Stimulated activated CD4-positive, alpha-beta T cell treated with anti-CD3 and anti-CD28 coated beads, Interleukin-4, amount 100 ng/mL, for 4 hours (primary cell): ENCODE results near the gene SLC8B1.

Experiments used
- DNase-seq, 2 experiments: peaks; one replicate each; pipeline ENCODE4 v3.0.0-alpha.2; 2020

SLC8B1 gene

DNA sequence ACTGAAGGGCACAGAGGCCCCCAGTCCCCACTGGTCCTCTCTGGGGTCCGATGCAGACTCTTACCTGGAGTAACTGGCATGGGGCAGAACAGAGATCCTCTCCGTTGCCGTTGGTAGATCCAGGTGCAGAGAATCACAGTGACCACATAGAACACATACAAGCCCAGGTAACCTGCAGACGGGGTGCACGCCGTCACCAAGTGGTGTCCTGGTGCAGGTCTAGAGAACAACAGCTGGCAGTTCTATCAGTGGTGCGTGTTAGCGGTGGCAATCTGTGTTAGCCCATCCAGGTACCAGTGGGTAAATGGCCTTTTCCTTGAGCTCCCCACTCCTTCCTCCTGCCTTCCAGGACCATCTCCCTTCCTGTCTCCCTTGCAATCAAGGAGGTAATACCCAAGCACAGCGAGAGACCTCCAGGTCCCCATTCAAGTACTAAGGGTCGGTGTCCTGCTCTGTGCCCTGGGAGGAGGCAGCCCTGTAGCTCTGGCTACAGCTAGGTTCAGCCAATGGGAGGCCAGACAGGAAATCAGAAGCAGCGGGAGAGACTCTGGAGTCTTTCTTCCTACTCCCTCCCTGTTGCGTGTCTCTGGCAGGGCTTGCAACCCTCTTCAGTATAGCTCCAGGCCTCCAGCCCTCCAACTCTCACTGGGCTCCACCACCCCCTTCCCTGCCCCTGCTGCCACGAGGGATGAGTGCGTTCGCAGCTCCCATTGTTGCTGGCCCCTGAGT lies 15.8 kb downstream of the SLC8B1 start:
- DNase-seq: no peak

DNA sequence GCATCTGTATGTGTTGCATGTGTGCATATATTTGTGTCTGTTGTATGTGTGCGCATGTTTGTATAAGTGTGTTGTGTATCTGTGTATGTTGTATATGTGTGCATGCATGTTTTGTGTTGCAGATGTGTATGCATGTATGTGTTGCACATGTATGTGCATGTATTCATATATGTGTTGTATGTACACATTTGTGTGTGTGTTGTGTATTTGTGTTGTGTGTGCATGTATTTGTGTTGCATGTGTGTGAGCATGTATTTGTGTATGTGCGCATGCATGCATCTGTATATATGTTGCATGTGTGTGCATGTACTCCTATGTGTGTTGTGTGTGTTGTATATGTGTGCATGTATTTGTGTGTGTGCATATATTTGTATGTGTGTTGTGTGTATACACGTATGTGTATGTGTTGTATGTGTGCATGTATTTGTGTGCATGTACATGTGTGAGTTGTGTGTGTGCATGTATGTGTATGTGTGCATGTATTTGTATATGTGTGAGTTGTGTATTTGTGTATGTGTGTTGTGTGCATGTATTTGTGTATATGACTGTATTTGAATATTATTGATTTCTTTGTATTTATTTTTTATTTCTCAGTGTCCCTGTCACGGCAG lies 16.8 kb downstream of the SLC8B1 start:
- no peak for DNase-seq

DNA sequence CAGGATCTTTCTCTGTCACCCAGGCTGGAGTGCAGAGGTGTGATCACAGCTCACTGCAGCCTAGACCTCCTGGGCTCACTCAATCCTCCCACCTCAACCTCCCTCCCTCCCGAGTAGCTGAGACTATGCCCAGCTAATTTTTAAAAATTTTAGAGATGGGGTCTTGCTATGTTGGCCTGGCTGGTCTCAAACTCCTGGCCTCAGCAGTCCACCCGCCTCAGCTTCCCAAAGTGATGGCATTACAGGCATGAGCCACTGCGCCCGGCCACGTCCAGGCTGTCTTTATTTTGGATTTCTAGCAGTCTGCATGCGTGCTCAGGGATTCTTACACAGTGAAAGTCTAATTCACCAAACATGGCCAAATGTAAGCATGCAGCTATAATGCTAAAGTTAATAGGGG lies 17.8 kb downstream of the SLC8B1 start:
- no peak for DNase-seq

DNA sequence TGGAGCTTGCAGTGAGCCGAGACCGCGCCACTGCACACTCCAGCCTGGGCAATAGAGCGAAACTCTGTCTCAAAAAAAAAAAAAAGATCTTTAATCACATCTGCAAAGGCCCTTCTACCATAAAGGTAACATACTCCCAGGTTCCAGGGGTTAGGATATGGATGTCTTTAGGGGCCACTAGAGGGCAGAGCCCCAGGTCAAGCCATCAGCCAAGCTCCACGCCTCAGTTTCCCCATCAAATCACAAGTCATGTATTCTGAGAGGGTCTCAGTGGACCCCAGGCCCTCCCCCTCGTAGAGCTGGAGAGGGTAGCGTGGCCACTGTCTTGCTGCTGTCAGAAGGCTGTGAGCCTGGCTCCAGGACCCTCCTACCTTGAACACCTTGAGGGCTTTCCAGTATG lies 18.8 kb downstream of the SLC8B1 start:
- no peak for DNase-seq

DNA sequence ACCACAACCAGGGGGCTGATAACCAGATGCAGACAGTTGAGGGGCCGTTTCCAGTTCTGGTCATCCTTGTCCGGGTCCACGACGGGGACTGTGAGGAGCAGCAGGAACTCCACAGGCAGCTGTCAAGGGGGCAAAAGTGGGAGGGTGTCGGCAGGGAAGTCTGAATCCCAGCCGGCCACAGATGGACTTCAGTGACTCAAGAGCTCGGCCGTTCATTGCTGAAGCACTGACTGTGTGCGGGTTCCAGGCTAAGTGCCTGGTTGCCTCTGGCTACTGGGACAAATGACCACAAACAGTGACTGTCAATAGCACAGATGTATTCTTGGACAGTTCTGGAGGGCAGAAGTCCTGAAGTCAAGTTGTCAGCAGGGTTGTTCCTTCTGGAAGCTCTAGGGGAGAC lies 19.6 kb downstream of the SLC8B1 start:
- no peak for DNase-seq

DNA sequence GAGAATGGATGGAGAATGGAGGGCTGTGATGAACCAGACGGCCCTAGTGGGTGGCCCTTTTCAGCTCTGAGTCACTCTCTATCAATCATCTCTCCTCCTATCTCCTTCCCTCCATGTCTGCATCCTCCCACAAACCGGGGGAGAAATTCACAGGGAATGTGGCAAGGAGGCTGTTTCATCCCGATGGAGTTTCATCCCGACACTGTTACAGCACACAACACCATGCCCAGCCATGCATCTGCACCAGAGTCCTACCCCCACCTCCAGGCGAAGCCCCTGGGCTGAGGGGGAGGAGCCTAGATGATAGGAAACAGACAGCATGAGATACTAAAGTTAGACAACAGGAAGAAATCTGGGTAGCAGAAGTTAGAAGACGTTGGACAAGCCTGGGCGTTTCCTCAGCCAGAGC lies 20.8 kb downstream of the SLC8B1 start:
- DNase-seq: no peak

DNA sequence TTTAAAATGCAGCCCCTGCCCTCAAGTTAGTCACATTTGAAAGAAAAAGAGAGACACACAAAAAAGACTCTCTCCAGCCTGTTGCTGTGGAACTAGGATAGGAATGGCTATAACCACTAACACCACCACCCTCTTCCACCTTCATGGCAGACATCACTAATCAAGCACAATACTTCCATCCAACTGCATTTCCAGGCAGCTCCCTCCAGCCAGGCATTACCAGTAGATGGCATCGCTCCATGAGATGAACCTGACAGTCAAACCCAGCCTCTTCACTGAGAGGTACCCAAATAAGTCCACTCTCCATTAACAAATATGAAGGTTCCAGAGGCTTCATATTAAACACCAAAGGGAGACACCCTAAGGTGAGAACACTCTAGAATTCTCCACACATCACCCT lies 24.4 kb downstream of the SLC8B1 start:
- no peak for DNase-seq

DNA sequence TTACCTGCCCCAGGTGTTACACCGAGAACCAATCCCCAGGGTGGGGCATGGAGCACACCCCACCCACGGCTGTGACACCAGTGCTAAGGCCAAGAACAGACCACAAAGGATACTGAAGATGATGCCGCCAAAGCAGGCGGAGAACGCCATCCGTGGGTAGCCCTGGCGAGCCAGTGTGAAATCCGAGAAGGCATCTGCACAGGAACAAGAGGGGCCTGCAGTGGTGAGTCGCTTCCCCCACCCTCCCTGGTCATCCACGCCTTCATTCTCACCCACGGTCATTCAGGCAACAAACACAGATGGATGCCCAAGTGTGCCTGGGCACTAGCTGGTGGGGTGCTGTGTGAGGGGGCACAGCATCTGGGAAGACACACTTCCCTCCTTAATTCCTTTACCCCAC lies 28.5 kb downstream of the SLC8B1 start:
- DNase-seq: no peak

DNA sequence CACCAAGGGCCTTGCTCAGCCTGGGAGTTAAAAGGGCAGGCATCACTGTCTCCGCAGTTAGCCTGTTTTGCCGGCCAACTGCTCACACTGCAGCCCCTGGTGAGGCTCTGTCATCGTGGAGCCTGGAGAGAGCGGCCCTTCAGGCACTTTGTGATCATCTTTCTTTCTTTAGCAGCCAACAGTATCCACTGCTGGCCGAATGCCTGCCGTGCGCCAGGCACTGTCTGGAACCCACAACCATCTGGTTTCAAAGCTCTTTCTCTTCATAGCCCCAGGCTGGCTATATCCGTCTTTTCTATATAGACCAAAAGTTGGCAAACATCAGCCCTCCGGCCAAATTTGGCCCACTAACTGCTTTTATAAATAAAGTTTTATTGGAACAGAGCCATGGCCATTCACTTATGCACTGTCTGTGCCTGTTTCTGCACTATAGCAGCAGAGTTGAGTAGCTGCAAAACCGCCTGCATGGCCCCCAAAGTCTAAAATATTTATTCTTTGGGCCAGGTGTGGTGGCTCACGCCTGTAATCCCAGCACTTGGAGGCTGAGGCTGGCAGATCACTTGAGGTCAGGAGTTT lies 29.5 kb downstream of the SLC8B1 start:
- DNase-seq: no peak

DNA sequence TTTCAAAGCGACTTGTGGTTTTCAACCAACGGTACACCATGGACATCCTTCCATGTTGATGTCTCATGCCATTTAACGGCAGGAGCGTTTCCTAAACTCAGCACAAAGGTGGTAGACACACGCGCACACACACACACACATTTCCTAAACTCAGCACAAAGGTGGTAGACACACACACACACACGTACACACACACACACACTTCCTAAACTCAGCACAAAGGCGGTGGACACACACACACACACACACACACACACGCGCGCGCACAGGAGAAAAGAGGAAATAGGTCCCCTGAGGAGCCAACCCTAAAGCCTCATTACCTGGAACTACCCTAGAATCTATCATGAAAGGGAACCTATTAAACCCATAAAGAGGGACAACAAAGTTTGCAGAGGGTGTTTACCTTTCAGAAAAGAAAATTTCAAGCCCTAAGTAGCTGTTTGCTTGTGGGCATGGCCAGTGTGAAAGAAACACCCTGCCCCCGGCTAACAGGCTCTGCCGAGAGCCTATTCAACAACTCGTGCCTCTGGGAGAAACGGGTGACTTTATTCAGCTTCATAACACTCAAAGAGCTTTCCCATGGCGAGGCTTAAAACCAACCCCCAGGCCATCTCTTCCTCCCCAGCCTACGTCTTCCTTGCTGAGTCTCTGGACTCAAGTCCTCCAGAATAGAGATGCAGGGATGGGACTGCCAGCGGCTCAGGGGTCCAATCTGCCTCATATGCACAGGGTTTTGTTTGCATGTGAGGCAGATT lies 31.8 kb downstream of the SLC8B1 start:
- peak in 1 of 2 experiments; percentile 16 for DNase-seq

DNA sequence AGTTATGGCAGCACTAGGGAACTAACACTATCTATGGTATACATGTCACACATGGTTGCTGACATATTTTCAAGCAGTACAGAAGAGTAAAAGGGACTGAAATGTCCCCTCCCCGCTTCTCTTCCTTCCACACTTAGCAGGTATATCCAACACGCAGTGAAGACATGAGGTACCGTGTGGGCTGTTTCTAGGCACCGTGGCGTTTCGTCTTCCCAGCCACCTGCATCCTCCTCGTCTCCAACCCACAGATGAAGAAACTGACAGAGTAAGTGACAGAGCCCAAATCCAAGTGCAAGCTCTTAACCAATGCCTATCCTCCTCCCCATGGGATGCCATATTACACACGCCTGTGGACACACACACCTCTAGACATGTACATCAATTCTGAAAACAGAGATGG lies 32.4 kb downstream of the SLC8B1 start:
- no peak for DNase-seq

DNA sequence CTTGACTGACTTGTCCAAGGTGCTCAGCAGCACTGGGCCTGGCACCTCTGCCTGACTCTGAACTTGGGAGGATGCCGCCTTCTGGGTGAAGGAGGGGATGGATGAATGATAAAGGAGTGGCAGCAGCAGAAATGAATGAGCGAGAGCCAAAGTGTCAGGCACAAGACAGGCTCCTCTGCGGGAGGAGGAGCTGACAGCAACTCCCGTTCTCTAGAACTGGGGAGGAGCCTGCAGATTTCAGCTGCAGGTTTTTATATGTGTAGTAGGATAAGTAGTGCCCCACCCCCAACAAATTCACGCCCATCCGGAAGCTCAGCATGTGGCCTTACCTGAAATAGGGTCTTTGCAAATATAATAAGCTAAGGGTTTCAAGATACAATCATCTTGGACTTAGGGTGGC lies 33.1 kb downstream of the SLC8B1 start:
- DNase-seq: no peak

DNA sequence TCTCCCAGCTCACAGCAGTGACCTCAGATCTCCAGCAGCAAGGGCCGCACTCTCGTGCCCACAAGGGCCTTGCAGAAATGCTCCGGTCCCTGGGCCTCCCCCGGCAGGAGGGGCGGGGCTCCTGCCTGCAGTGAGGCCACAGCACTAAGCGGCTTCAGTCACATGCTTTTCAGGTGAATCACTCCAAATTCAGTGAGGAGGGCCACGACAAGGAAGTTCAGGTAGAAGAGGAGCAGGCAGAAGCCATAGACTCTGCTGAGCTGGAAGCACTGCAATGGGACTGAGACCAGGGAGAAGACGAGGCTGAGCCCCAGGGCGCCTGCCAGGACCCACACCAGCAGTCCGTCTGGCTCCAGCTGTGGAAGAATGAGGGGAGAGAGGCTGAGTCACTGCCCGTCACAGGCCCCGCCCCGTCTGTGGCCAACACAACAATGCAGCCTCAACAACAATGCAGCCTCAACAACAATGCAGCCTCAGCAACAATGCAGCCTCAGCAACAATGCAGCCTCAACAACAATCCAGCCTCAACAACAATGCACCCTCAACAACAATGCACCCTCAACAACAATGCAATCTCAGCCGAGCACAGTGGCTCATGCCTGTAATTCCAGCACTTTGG lies 35.2 kb downstream of the SLC8B1 start:
- no peak for DNase-seq

DNA sequence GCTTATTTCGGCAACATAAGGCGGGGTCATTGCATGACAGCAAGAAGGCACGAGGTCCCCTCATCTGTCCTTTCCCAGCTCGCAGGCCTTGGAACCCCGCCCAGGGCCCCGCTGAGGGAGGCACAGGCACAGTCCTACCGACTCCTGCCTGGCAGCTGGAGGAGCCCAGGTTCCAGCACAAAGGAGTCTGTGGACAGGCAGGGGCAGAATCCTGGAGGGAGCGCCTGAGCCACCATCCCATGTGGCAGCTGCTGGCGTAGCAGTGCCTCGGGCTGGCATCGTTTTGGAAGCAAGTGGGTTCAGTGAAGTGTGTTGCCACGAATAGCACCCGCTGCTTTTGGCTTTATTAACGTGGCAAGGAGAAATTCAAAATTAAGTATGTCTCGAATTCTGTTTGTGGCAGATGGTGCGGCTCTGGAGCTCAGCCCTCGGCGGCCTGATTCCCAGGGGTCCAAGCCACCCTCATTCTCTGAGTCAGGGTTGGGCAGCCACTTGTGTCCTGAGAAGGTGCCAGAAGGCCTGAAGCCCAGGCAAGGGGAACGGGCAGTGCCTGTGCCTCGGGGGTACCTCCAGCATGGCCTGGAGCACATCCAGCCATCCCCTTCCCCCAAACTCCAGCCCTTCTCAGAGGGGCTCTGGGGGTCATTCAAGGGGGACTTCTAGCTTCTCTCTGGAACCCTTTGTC lies 35.9 kb downstream of the SLC8B1 start:
- DNase-seq: no peak

DNA sequence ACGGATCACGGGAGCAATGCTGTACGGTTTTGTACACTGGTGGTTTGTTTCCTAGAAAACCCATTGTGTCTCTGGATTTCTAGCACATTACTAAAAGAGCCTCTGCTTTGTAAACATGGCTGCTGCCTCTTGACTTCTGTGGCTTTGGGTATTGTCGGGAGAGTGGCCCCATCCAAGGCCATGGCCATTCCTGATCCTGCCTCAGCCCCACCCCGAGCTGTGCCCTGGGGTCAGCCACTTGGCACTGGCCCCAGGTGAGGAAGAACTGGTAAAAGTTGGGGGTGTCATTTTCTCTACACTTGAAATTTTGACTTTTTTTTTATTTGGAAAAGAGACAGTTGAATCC lies 36.5 kb downstream of the SLC8B1 start:
- no peak for DNase-seq

DNA sequence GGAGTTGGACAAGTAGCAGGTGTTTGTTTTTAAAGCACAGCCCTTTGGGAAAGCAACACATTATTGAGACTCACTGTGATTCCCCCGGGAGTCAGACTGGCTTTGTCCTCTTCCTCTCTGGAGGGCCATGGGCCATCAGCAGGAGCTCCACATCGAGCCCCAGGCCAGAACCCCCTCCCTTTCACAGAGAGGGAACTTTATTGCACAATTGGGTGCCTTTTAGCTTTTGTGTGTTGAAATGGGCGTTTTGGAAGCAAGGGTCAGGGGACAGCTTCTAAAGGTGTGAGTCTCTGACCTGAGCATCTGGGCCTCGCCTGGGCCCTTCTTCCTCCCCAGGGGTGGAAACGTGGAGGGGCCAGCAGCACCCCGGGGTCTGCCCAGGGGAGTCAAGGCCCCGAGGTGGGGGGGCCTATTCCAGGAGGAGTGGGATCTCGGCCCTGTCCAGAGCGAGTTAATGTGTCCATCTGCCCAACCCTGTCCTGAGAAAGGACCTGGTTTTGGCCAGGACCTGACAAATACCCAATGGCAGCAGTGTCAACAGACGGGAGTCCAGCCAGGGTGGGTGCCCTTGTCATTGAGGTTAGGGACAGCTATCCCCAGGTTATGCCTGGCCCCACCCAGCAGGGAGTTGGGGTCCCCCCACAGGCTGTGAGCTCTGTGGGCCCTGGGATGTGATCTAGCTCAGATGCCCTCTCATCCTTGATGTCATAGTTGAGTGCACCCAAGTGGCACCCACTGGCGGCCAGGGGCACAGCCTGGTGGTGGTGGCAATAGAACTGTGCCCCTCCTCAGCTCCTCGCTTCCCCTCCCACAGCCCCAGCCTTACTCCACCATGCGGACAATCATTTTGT lies 37.1 kb downstream of the SLC8B1 start:
- no peak for DNase-seq

DNA sequence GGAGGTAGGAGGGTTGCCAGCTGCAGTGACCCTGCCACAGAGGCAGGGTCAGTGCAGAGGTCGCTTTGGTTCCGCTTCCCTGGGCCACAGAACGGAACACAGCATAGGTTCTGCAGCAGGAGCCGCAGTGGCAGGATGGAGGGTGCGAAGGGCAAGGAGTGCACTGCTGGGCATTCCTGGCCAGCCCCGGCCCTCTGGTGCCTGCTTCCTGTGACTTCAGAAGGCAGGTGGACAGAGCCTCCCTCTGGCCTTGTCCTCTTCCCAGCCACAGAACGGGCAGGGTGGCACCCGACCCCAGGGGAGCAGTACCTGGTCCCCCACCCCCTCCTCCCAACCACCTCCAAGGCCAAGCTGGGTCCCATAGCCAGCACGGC lies 37.7 kb downstream of the SLC8B1 start:
- no peak for DNase-seq

DNA sequence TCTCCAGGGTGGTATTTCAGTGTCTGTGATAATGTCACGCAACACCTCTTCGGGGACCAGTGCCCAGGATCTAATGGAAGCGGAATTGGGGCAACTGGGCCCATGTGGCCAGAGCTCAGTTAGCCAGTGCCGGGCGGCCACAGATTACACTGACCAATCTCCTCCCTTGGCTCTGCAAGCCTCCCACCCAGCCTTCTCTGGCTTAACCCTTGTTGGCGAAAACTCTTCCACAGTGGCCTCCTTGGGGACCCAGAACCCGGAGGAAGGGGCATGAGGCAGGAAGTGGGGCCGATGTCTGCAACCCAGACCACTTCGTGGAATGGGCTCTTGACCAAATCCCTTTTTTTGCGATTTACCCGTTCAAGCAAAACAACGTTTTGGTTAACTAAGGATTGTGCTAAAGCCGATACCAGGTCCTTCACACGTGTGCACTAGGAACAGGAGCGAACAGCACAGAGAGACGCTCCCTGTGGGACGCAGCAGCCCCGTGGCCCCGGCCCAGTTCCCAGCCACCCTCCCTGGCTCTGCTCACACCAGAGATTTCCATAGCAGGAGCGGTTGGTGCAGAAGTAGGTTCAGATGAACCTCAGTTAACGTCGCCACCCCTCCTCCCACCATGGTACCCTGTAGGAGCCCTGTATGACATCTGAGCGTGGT lies 38.2 kb downstream of the SLC8B1 start:
- DNase-seq: no peak

DNA sequence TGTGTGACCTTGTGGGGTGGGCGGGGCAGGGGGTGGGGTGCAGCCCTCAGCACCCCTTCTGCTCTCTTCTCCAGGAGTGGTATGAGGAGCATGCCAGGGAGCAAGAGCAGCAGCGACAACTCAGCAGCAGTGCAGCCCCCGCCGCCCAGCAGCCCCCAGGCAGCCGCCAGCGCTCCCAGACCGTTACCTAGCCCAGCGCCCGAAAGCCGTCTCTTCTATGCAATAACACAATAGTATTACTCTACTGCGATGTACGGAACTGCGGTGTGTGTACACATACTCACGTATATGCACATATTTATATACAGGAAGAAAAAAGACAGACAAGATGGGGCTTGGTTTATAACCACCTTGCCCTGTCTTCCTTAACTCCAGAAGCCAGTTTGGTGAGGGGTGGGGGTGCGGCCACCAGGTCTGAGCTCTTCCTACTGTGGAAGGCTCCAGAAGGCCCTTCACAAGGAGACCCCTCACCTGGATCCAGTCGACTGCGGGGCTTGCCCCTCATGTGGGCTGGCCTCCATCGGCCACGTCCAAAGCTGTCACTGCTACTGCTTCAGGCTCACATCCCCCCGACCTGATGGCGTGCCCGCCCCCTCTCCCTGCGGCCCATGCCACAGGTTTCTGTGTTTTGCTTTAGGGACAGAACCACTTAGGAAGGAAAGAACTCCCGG lies 38.9 kb downstream of the SLC8B1 start:
- DNase-seq: no peak

DNA sequence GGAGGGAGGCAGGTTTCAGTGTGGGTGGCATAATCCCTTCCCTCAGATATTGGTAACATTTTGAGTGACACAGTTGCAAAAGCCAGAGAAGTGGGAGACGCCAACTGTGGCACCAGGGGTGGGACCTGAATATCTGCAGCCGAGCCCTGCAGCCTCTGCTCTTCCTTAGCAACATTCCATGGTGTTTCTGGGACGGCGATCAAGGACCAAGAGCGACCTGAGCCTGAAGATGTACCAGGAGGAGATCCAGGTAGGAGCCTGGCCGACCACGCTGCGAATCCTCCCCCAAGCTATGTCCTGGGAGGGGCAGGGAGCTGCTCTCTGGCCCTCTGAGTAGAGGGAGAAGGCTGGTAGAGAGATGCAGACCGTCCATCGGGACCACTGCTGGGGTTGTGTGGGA lies 41.8 kb downstream of the SLC8B1 start:
- DNase-seq: no peak

DNA sequence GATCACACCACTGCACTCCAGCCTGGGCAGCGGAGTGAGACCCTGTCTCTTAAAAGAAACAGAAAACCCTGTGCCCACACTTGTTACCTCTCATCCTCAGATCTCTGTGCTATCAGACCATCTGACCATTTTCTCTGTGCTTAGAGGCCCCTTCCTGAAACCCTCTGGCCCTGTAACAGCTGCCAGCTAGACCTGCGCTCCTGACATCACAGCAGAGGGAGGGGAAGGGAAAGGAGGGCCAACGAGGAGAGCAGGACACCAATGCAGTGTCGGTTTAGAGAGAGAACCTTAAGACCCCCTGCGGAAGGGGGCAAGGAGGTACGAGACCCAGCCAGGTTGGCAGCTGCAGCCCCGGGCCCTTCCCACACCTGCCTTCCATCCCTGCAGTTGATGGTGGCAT lies 42.4 kb downstream of the SLC8B1 start:
- DNase-seq: no peak
